Measurements from ENCODE around the gene SYNGR3. TPM values are rescaled to one million over a fixed set of nuclear protein-coding genes. Genes with fewer than 3 reads are reported as not detected.
A peak's percentile ranks its signal among the peaks of the same experiment; 100 is the strongest.

Gene SYNGR3
- total and polyA plus RNA-seq, 2 of the 13 experiments (the other 11 are each of a cell fraction or from before 2014, with no cell fraction given): 0.97 to 5.7 TPM

GRCh38 chr16:2023092-2024031, 33.6 kb downstream of the SYNGR3 start (continued):
- TF ChIP-seq ZBTB40 (IDR thresholded peaks at IDR 0.05) (no peak), ZBTB40 (CRISPR knock-in tag; IDR thresholded peaks at IDR 0.05) (no peak; the same call in 1 of the 2 replicates), HHEX (CRISPR knock-in tag; IDR thresholded peaks at IDR 0.05) (no peak), ZSCAN21 (CRISPR knock-in tag; IDR thresholded peaks at IDR 0.05; ENCODE audit: borderline replicate concordance) (no peak), ZBTB10 (CRISPR knock-in tag; IDR thresholded peaks at IDR 0.05; ENCODE audit: borderline replicate concordance) (no peak), ZBTB49 (CRISPR knock-in tag; IDR thresholded peaks at IDR 0.05; ENCODE audit: borderline replicate concordance) (no peak), ZSCAN12 (CRISPR knock-in tag; IDR thresholded peaks at IDR 0.05) (no peak), ZFX (CRISPR knock-in tag; IDR thresholded peaks at IDR 0.05; ENCODE audit: low read depth) (peak; percentile 74), DZIP1 (CRISPR knock-in tag; IDR thresholded peaks at IDR 0.05) (0 out of 2 replicates have a peak, but pooled peaks have one; percentile 90), YY1 (IDR thresholded peaks at IDR 0.05; ENCODE audit: insufficient read depth, insufficient replicate concordance, low read depth, low read length) (peak; percentile 31)

Data from HepG2 (cell line).